PFSK-1 (cell line): ENCODE data around the gene S100A11.

ENCODE experiments used
- SIN3A ChIP-seq: IDR thresholded peaks from 2 replicates; pipeline ENCODE4 v1.6.1; 2012; ENCODE audit warnings: mild to moderate bottlenecking, low read length, moderate library complexity, borderline replicate concordance; ENCODE audit not compliant: insufficient read depth
- TAF1 ChIP-seq: IDR thresholded peaks from 2 replicates; pipeline ENCODE4 v1.6.1; 2012; ENCODE audit warnings: low read length, control low read depth, borderline replicate concordance; ENCODE audit not compliant: insufficient read depth
- TF ChIP-seq, protein P1 (sequence below), 2 experiments: IDR thresholded peaks; 2 replicates each; pipeline versions ENCODE4 v1.6.1 to v1.8.0; 2011 to 2012; ENCODE audit warnings: low read depth in 2 of 2, low read length in 2 of 2, control low read depth in 1 of 2, inconsistent platforms in 1 of 2, mild to moderate bottlenecking in 1 of 2, moderate library complexity in 1 of 2; ENCODE audit not compliant: insufficient read depth in 1 of 2

DNA sequence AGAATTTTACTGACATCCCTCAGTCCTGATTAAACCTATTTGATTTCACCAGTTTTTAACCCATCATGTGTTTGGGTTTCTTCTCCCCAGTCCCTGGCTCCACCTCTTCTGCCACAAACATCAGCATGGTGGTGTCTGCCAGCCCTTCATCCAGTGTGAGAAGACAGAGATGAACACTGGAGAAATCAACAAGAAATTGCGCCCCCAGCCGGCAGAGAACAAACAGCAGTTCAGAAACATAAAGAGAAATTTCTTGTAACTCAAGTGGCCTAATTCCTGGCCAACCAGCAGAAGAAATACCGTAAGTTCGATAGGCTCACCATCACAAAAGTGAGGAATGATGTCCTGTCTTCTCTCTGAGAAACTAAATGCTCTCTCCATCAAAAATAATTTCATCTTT is 18.3 kb downstream of the S100A11 start:
- TF ChIP-seq TAF1 (no peak), SIN3A (no peak)
- TF ChIP-seq, protein P1, sequence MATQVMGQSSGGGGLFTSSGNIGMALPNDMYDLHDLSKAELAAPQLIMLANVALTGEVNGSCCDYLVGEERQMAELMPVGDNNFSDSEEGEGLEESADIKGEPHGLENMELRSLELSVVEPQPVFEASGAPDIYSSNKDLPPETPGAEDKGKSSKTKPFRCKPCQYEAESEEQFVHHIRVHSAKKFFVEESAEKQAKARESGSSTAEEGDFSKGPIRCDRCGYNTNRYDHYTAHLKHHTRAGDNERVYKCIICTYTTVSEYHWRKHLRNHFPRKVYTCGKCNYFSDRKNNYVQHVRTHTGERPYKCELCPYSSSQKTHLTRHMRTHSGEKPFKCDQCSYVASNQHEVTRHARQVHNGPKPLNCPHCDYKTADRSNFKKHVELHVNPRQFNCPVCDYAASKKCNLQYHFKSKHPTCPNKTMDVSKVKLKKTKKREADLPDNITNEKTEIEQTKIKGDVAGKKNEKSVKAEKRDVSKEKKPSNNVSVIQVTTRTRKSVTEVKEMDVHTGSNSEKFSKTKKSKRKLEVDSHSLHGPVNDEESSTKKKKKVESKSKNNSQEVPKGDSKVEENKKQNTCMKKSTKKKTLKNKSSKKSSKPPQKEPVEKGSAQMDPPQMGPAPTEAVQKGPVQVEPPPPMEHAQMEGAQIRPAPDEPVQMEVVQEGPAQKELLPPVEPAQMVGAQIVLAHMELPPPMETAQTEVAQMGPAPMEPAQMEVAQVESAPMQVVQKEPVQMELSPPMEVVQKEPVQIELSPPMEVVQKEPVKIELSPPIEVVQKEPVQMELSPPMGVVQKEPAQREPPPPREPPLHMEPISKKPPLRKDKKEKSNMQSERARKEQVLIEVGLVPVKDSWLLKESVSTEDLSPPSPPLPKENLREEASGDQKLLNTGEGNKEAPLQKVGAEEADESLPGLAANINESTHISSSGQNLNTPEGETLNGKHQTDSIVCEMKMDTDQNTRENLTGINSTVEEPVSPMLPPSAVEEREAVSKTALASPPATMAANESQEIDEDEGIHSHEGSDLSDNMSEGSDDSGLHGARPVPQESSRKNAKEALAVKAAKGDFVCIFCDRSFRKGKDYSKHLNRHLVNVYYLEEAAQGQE (IDR thresholded peaks at IDR 0.05; ENCODE audit: insufficient read depth in 1 of 2, low read depth in 2 of 2, low read length in 2 of 2): no peak
